Heart left ventricle (tissue), 16 donors: ENCODE results near the gene LGR6. TPM values are rescaled to one million over a fixed set of nuclear protein-coding genes. Genes with fewer than 3 reads are reported as not detected.

Source experiments
- ATAC-seq, 4 donors: fragments of 200-7000 bp; cut with Tn5 transposase; one replicate each; pipeline ENCODE4 v1.9.1; 2020 to 2022; ENCODE audit warnings: moderate library complexity in 4 of 4, mild to moderate bottlenecking in 3 of 4, moderate number of reproducible peaks in 1 of 4
- DNase-seq, 5 donors: peaks; one replicate each; pipeline ENCODE4 v3.0.0-alpha.2; 2020
- H3K27ac ChIP-seq, 12 donors: fragments of 200-600 bp; sonication (generic) in 4 of 12; one replicate each; pipeline versions ENCODE4 v1.5.0 to v1.8.0; 2016 to 2022; ENCODE audit warnings: mild to moderate bottlenecking in 2 of 12
- H3K27me3 ChIP-seq, 9 donors: fragments of 200-600 bp; sonication (generic) in 2 of 9; one replicate each; pipeline versions ENCODE4 v1.5.1 to v1.8.0; 2016 to 2022; ENCODE audit warnings: mild to moderate bottlenecking in 3 of 9
- H3K36me3 ChIP-seq, 9 donors: fragments of 200-600 bp; sonication (generic) in 2 of 9; one replicate each; pipeline versions ENCODE4 v1.5.0 to v1.8.0; 2018 to 2022; ENCODE audit warnings: mild to moderate bottlenecking in 2 of 9
- H3K4me1 ChIP-seq, 12 donors: fragments of 200-600 bp; sonication (generic) in 4 of 12; one replicate each; pipeline versions ENCODE4 v1.5.0 to v1.8.0; 2016 to 2022; ENCODE audit warnings: mild to moderate bottlenecking in 3 of 12
- H3K4me3 ChIP-seq, 12 donors: fragments of 200-600 bp; sonication (generic) in 4 of 12; one replicate each; pipeline versions ENCODE4 v1.5.0 to v1.8.0; 2017 to 2022; ENCODE audit warnings: mild to moderate bottlenecking in 9 of 12, moderate library complexity in 4 of 12
- H3K9me3 ChIP-seq, 12 donors: fragments of 200-600 bp; sonication (generic) in 4 of 12; one replicate each; pipeline versions ENCODE4 v1.5.0 to v1.8.0; 2016 to 2022; ENCODE audit warnings: mild to moderate bottlenecking in 1 of 12
- CTCF ChIP-seq, 12 donors: fragments of 200-600 bp; sonication (generic) in 4 of 12; IDR thresholded peaks; one replicate each; pipeline versions ENCODE4 v1.5.0 to v1.8.0; 2018 to 2022; ENCODE audit warnings: antibody characterized with exemption in 12 of 12, mild to moderate bottlenecking in 5 of 12
- POLR2A ChIP-seq, 2 donors: fragments of 450-650 bp; IDR thresholded peaks; one replicate each; pipeline ENCODE4 v1.6.1; 2017; ENCODE audit warnings: antibody characterized with exemption in 2 of 2, mild to moderate bottlenecking in 2 of 2, moderate library complexity in 2 of 2
- WGBS, 4 donors: extraction: QIAGEN DNeasy Blood & Tissue Kit in 2 of 4; methylation state at CpG; one replicate each; pipeline versions ENCODE4 v1.1.5 to v1.1.7; 2013 to 2018; 5-methylcytosine and 5-hydroxymethylcytosine counted together
- intact Hi-C, 10 donors: fragments of 100-400 bp; cut with DNase I; formaldehyde crosslinking; loops; one replicate each; pipeline versions ENCODE4 v1.11.1 to v1.14.2; 2022
- polyA plus RNA-seq, 2 donors: library from polyadenylated mRNA; stranded (reverse); fragments of 200-250 nt; gene quantifications; one replicate each; pipeline ENCODE4 v1.2.3, GENCODE V29; 2013
- total RNA-seq, 9 donors: library from RNA; depleted of rRNA in 2 of 9; stranded (reverse); fragments of >200 nt in 2 of 9; fragmentation: NEBNext Ultra II Directional in 3 of 9; extraction: Animal tissue kit (Norgen Biotek cat#: 25700) in 3 of 9; gene quantifications; one replicate each; pipeline versions ENCODE4 v1.1.0 to v1.2.4, GENCODE V29; 2016 to 2023
- donor health status: ischemic (EF 13 %, LVEDD 7.1; RV severe dilation, severe dysfunction).
- donor health status: healthy with polysubstance abuse.
- donor health status: DM: no; HTN: yes; CAD: no.
- donor health status: DM: no; HTN: no; CAD: no.
- donor health status: ischemic (EF 25% LVEDD 6.9; RV normal size, moderate dysfunction).
- donor health status: ischemic (EF 25% LVEDD 5.7; RV mildly dilated, moderate dysfunction).
- donor health status: healthy.
- donor health status: DM: yes; HTN: yes; CAD: no.
- donor health status: ischemic (EF 35%, LVEDD 5.7; RV mildly dilated, moderate dysfunction).
- donor health status: nonischemic (EF 11% LVEDD 7.7; RV severe dilation, severe dysfunction).
- donor health status: DM: yes; HTN: yes; CAD: no.
- donor health status: PGD.
- donor health status: ischemic (EF 29% LVEDD 5.4; RV normal size, mild dysfunction).
- donor health status: nonischemic (EF 23%, LVEDD 6.1; RV moderate dilation, normal function).

Gene LGR6
- total and polyA plus RNA-seq, 11 donors, result 0.29 to 3.5 (median 1.7) TPM

DNA sequence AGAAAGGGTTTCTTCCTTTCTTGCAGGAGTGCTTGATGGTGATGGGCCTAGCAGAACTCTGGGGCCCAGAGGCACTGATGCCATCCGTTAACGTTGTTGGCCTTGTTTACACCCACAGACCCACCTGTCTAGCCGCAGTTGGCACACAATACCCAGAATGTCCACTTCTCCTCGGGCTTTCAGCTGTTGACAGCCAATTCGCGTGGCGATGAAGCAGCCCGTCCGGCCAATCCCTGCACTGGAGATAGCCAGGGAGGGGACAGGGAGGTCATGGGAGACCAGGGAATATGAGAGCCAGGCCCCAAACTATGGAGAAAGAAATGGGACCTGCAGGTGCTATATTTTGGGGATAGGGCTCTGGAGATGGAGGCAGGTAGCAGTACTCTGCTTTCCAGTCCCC is 43.4 kb upstream of the LGR6 start:
- no peak for ATAC-seq
- no peak for TF ChIP-seq POLR2A (IDR thresholded peaks at IDR 0.05)
- TF ChIP-seq CTCF (IDR thresholded peaks at IDR 0.05), result no peak
- Histone ChIP-seq H3K4me3 (no peak overlapping the region), H3K9me3 (no peaks in the 10 kb centered on the region), H3K4me1 (peaks cover 0 to 19% (median 5%) of the 10 kb centered on the region in 12 donors), H3K36me3 (peaks cover 0 to 39% (median 0%) of the 10 kb centered on the region in 9 donors), H3K27ac (no peak overlapping the region), H3K27me3 (no peaks in the 10 kb centered on the region)
- intact Hi-C loops, result no loop called here
- peak in 1 of 5 donors; percentile 7 for DNase-seq
- WGBS, 4 donors, result 83 to 92% (median 90%) methylated on average over 5 to 9 of the region's 9 CpGs

DNA sequence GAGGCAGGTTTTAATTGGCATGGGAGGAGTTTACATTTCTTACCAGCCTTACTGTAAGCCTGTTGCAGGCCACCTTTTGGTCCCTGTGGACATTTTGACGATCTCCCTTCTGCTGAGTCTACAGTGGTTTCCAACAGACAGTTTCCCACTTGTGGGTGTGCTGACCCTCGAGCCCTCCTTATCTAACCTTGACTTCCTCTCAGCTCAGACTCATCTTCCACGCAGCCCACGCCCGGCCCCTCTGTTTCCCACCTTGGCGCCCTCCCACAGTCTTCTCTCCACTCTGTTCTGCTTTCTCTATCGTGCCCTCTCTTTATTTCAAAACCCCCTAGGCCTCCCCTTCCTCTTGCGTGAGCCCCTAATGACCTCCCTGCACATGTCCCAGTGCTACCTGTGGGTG is 43.0 kb upstream of the LGR6 start:
- intact Hi-C loops, result no loop called here
- peak in 1 of 5 donors; percentile 11 for DNase-seq
- Histone ChIP-seq H3K36me3 (peaks cover 0 to 39% (median 0%) of the 10 kb centered on the region in 9 donors), H3K9me3 (no peaks in the 10 kb centered on the region), H3K4me3 (no peak overlapping the region), H3K27ac (no peak overlapping the region), H3K4me1 (peaks cover 0 to 19% (median 5%) of the 10 kb centered on the region in 12 donors), H3K27me3 (no peaks in the 10 kb centered on the region)
- WGBS, 4 donors, result 85 to 91% (median 87%) methylated on average over 8 of the region's 8 CpGs
- no peak for TF ChIP-seq POLR2A (IDR thresholded peaks at IDR 0.05)
- no peak for TF ChIP-seq CTCF (IDR thresholded peaks at IDR 0.05)
- ATAC-seq, result no peak

GRCh38 chr1:202151045-202151444 is 42.6 kb upstream of the LGR6 start:
- DNase-seq (no peak), ATAC-seq (no peak)
- peaks cover 0 to 16% (median 5%) of the 10 kb centered on the region in 12 donors for H3K4me1 ChIP-seq
- H3K9me3 ChIP-seq, result no peaks in the 10 kb centered on the region
- 90 to 95% (median 92%) methylated on average over 2 of the region's 2 CpGs for whole genome bisulfite sequencing, 4 donors
- no peaks in the 10 kb centered on the region for H3K27me3 ChIP-seq
- peaks cover 0 to 39% (median 0%) of the 10 kb centered on the region in 9 donors for H3K36me3 ChIP-seq
- intact Hi-C loops, result no loop called here
- H3K27ac ChIP-seq, result no peak overlapping the region
- H3K4me3 ChIP-seq, result no peak overlapping the region
- TF ChIP-seq CTCF (IDR thresholded peaks at IDR 0.05) (no peak), POLR2A (IDR thresholded peaks at IDR 0.05) (no peak)

DNA sequence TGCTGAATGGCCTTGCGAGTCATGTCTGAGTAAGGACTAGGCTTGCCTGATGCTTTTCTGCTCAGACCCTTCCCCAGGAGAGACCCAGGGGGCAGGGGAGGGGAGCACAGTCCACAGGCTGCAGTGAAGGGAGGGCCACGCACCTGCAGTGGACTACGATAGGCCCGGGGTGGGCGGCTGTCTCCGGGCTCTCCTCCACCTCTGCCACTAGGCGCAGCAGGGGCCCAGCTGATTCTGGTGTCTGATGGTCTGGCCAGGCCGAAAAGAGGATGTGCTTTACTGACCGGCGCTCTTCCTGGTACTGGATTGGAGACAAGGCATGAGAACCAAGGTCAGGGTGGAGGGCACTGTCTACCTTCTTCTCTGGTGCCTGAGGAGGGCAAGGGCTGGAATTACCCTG is 41.2 kb upstream of the LGR6 start:
- Histone ChIP-seq H3K4me1 (peaks cover 0 to 17% (median 5%) of the 10 kb centered on the region in 12 donors), H3K27me3 (no peaks in the 10 kb centered on the region), H3K4me3 (no peak overlapping the region), H3K27ac (no peak overlapping the region), H3K9me3 (no peaks in the 10 kb centered on the region), H3K36me3 (peaks cover 0 to 39% (median 0%) of the 10 kb centered on the region in 9 donors)
- WGBS, 4 donors, result 92 to 94% (median 93%) methylated on average over 7 to 10 of the region's 10 CpGs
- no peak for TF ChIP-seq POLR2A (IDR thresholded peaks at IDR 0.05)
- no peak for TF ChIP-seq CTCF (IDR thresholded peaks at IDR 0.05)
- DNase-seq, result peak in 1 of 5 donors; percentile 5
- ATAC-seq, result no peak
- intact Hi-C loops, result no loop called here
